ENCODE measurements around the gene LDLRAD2.

DNA sequence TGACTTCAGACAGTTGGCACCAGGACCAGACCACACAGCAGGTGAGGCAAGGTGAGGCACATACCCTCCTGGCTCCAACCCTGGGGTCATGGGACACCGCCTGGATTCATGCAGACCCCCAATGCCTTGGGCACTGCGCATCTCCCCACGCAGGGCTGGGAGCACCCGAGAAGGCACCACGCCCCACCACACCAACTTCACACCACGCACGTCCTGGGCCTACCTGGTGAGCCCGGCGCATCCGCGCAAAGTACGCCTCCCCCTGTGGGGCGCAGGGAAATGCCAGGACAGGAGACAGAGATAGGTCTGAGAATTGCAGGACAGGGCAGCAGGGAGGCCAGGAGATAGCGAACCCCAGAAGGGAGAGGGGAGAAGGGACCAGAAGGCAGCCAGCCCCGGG lies 58.5 kb downstream of the LDLRAD2 start:
- TF ChIP-seq ZNF302 (CRISPR knock-in tag; IDR thresholded peaks at IDR 0.05) (no peak), ELK1 (IDR thresholded peaks at IDR 0.05; ENCODE audit: low read depth, low read length) (no peak), JUNB (IDR thresholded peaks at IDR 0.05) (no peak)

Measured in A549 (cell line).